Transverse colon (tissue), 4 donors: ENCODE measurements around the gene C21orf58. TPM values are rescaled to one million over a fixed set of nuclear protein-coding genes. Genes with fewer than 3 reads are reported as not detected.
"Not testable (repeated sequence)": the region's sequence is repeated elsewhere in the genome, so short reads cannot be mapped to it uniquely, and the experiment has no call there.

Experiments used
- DNase-seq: peaks from one replicate; pipeline ENCODE4 v3.0.0-alpha.2; 2019
- H3K27ac ChIP-seq, 4 donors: fragments of 200-600 bp; sonication (generic); 2 replicates each; pipeline ENCODE4 v1.5.1; 2016 to 2018; ENCODE audit warnings: inconsistent platforms in 4 of 4
- H3K27me3 ChIP-seq: fragments of 200-600 bp; sonication (generic); 2 replicates; pipeline ENCODE4 v1.5.1; 2017; ENCODE audit warnings: inconsistent platforms
- H3K36me3 ChIP-seq, 4 donors: fragments of 200-600 bp; sonication (generic); 2 replicates each; pipeline ENCODE4 v1.5.1; 2017 to 2019; ENCODE audit warnings: inconsistent platforms in 4 of 4
- H3K4me1 ChIP-seq, 4 donors: fragments of 200-600 bp; sonication (generic); 2 replicates each; pipeline ENCODE4 v1.5.1; 2017 to 2020; ENCODE audit warnings: inconsistent platforms in 4 of 4
- H3K4me3 ChIP-seq, 4 donors: fragments of 200-600 bp; sonication (generic); 1 replicate in 1 of 4; 2 replicates in 3 of 4; pipeline versions ENCODE4 v1.5.1 to v1.6.1; 2017 to 2019; ENCODE audit warnings: inconsistent platforms in 4 of 4
- H3K9me3 ChIP-seq, 2 donors: fragments of 200-600 bp; sonication (generic); 2 replicates each; pipeline ENCODE4 v1.5.1; 2017 to 2019; ENCODE audit warnings: inconsistent platforms in 2 of 2
- EP300 ChIP-seq: sonication (generic); formaldehyde crosslinking; IDR thresholded peaks from one replicate; pipeline ENCODE4 v1.6.1; 2017; ENCODE audit warnings: antibody characterized with exemption, low read depth
- POLR2A ChIP-seq: fragments of 450-650 bp; IDR thresholded peaks from one replicate; pipeline ENCODE4 v1.6.1; 2016; ENCODE audit warnings: antibody characterized with exemption, mild to moderate bottlenecking, moderate library complexity
- POLR2AphosphoS5 ChIP-seq, 3 donors: sonication (generic); formaldehyde crosslinking; IDR thresholded peaks; one replicate each; pipeline ENCODE4 v1.6.1; 2016; ENCODE audit warnings: antibody characterized with exemption in 3 of 3
- WGBS, 2 donors: methylation state at CpG; one replicate each; pipeline ENCODE4 v1.1.5; 2018; ENCODE audit warnings: low coverage in 1 of 2; 5-methylcytosine and 5-hydroxymethylcytosine counted together
- in situ Hi-C, 4 donors: fragments of 200-750 bp; cut with MboI; loops; one replicate each; pipeline versions ENCODE4 v1.15.0 to v1.15.1; 2017; ENCODE audit warnings: low sequenced_read_pairs in 3 of 4, low pct_ligation_motif_present in 1 of 4, low pct_unique_long_range_greater_than_20kb in 1 of 4
- intact Hi-C: fragments of 100-400 bp; cut with DNase I; formaldehyde crosslinking; loops from one replicate; pipeline ENCODE4 v1.15.1; 2023; ENCODE audit warnings: low total_unique reads
- total RNA-seq, 4 donors: library from RNA; depleted of rRNA; stranded (reverse); fragments of >200 nt; gene quantifications; one replicate each; pipeline ENCODE4 v1.1.0, GENCODE V29; 2016
- TF ChIP-seq, protein P1 (sequence below), 5 experiments: fragments of 200-600 bp in 3 of 5; fragments of 450-650 bp in 2 of 5; sonication (generic) in 3 of 5; IDR thresholded peaks; 1 replicate in 2 of 5; 2 replicates in 3 of 5; pipeline ENCODE4 v1.5.1; 2016 to 2017; ENCODE audit warnings: antibody characterized with exemption in 5 of 5, inconsistent platforms in 3 of 5, mild to moderate bottlenecking in 2 of 5, moderate library complexity in 1 of 5

Gene C21orf58
- total RNA-seq, 4 donors from 2014 or later: 2.5 to 79.8 (median 7.6) TPM

DNA sequence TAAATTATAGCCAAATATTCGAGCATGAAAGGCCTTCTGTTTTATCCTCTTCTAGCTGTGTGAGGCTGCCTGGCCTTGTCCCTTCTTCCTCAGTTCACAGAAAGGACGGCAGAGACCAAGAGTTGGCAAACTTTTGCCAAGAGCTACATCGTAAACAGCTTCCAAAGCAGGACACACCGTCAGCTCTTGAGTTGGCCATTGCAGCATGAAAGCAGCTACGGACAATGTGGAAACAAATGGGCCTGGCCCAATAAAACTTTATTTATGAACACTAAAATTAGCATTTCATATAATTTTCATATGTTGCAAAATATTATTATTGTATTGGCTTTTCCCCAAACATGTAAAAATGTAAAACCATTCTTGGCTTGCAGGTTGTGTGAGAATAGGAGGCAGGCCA, 10.7 kb downstream of the C21orf58 start:
- no peaks in the 10 kb centered on the region for H3K36me3 ChIP-seq
- no peaks in the 10 kb centered on the region for H3K4me1 ChIP-seq
- DNase-seq: no peak
- H3K27me3 ChIP-seq: no peaks in the 10 kb centered on the region
- no peak for TF ChIP-seq POLR2A
- TF ChIP-seq, protein P1, sequence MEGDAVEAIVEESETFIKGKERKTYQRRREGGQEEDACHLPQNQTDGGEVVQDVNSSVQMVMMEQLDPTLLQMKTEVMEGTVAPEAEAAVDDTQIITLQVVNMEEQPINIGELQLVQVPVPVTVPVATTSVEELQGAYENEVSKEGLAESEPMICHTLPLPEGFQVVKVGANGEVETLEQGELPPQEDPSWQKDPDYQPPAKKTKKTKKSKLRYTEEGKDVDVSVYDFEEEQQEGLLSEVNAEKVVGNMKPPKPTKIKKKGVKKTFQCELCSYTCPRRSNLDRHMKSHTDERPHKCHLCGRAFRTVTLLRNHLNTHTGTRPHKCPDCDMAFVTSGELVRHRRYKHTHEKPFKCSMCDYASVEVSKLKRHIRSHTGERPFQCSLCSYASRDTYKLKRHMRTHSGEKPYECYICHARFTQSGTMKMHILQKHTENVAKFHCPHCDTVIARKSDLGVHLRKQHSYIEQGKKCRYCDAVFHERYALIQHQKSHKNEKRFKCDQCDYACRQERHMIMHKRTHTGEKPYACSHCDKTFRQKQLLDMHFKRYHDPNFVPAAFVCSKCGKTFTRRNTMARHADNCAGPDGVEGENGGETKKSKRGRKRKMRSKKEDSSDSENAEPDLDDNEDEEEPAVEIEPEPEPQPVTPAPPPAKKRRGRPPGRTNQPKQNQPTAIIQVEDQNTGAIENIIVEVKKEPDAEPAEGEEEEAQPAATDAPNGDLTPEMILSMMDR (IDR thresholded peaks at IDR 0.05): no peak
- intact Hi-C loops (no loop called here), in situ Hi-C loops (no loop called here)
- H3K9me3 ChIP-seq: no peaks in the 10 kb centered on the region
- WGBS, 2 donors: 93 to 100% methylated on average over 4 to 5 of the region's 5 CpGs
- H3K27ac ChIP-seq: no peak overlapping the region
- H3K4me3 ChIP-seq: no peak overlapping the region

DNA sequence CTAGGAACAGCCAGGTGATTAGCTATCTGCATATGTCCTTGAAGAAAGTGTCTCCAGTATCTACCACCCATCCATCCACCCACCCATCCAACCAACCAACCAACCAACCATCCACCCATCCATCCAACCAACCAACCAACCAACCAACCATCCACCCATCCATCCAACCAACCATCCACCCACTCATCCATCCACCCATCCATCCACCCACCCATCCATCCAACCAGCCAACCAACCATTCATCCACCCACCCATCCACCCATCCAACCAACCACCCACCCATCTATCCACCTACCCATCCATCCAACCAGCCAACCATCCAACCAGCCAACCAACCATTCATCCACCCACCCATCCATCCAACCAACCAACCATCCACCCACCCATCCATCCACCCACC, 12.1 kb downstream of the C21orf58 start:
- intact Hi-C loops: no loop called here
- in situ Hi-C loops: no loop called here
- H3K27ac ChIP-seq: no peak overlapping the region
- H3K4me3 ChIP-seq: no peak overlapping the region
- no peaks in the 10 kb centered on the region for H3K27me3 ChIP-seq
- H3K36me3 ChIP-seq: no peaks in the 10 kb centered on the region
- no peaks in the 10 kb centered on the region for H3K4me1 ChIP-seq
- TF ChIP-seq EP300: no peak
- TF ChIP-seq POLR2A: no peak
- no peak for DNase-seq
- no peaks in the 10 kb centered on the region for H3K9me3 ChIP-seq

DNA sequence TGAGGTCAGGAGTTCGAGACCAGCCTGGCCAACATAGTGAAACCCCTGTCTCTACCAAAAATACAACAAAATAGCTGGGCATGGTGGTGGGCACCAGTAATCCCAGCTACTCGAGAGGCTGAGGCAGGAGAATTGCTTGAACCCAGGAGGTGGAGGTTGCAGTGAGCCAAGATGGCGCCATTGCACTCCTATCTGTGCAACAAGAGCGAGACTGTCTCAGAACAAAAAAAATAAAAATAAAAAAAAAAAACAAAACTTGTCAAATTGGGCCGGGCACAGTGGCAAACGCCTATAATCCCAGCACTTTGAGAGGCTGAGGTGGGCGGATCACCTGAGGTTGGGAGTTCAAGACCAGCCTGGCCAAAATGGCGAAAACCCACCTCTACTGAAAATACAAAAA, 13.4 kb downstream of the C21orf58 start:
- WGBS, 2 donors: 96% methylated on average over 8 of the region's 8 CpGs; no CpG with 5 or more reads in 1 of the 2 donors
- H3K4me1 ChIP-seq, H3K27ac ChIP-seq, DNase-seq, intact Hi-C loops, H3K4me3 ChIP-seq, H3K27me3 ChIP-seq, in situ Hi-C loops, H3K9me3 ChIP-seq, H3K36me3 ChIP-seq: not testable (repeated sequence)

DNA sequence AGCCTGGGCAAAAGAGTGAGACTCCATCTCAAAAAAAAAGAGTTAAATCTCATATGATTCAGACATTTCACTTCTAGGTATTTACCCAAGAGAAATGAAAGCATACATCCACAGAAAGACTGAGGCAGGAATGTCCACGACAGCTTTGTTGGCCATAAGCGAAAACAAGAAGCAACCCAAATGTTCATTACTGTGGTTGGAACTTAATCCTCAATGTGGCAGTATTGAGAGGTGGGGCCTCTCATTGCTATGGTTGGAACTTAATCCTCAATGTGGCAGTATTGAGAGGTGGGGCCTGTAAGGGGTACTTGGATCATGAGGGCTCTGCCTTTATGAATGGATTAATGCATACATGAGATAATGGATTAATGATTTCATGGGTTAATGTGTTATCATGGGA, 15.2 kb downstream of the C21orf58 start:
- Histone ChIP-seq H3K27me3 (no peaks in the 10 kb centered on the region), H3K4me1 (no peaks in the 10 kb centered on the region), H3K9me3 (no peaks in the 10 kb centered on the region), H3K36me3 (no peaks in the 10 kb centered on the region), H3K4me3 (no peak overlapping the region), H3K27ac (no peak overlapping the region)
- DNase-seq: no peak
- WGBS, 2 donors: 96% methylated on average over 2 of the region's 2 CpGs; no CpG with 5 or more reads in 1 of the 2 donors
- TF ChIP-seq, protein P1 (IDR thresholded peaks at IDR 0.05): no peak
- TF ChIP-seq EP300 (no peak), POLR2A (no peak), POLR2AphosphoS5 (IDR thresholded peaks at IDR 0.05) (no peak)
- in situ Hi-C loops: no loop called here
- intact Hi-C loops: no loop called here

DNA sequence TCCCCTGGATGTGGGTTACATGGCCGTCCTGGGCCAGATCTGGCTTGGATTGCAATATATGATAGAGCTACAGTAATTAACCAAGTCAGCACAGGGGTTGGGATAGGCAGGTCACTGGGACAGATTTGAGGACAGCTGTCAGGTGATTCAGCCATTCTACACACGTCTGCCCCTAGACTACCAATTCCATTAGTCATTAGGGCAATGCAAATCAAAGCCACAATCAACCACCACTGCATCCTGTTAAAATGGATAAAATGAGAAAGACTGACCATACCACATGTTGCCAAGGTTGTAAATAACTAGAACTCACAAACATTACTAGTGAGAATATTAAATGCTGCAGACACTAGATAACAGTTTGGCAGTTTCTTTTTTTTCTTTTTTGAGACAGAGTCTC, 16.0 kb downstream of the C21orf58 start:
- Histone ChIP-seq H3K9me3 (no peaks in the 10 kb centered on the region), H3K4me1 (no peaks in the 10 kb centered on the region), H3K27ac (no peak overlapping the region), H3K27me3 (no peaks in the 10 kb centered on the region), H3K36me3 (no peaks in the 10 kb centered on the region), H3K4me3 (no peak overlapping the region)
- TF ChIP-seq EP300: no peak
- TF ChIP-seq, protein P1 (IDR thresholded peaks at IDR 0.05): no peak
- no peak for TF ChIP-seq POLR2A
- no peak for TF ChIP-seq POLR2AphosphoS5 (IDR thresholded peaks at IDR 0.05)
- intact Hi-C loops: no loop called here
- no peak for DNase-seq
- WGBS, 2 donors: 62 to 80% methylated on average over 1 to 2 of the region's 2 CpGs
- in situ Hi-C loops: no loop called here
